Ovary (tissue), 9 donors: ENCODE data around the gene SP3. TPM values are rescaled to one million over a fixed set of nuclear protein-coding genes. Genes with fewer than 3 reads are reported as not detected.

ENCODE experiments used
- DNase-seq, 5 donors: peaks; one replicate each; pipeline ENCODE4 v3.0.0-alpha.2; 2019 to 2020
- H3K27ac ChIP-seq, 2 donors: fragments of 200-600 bp; one replicate each; pipeline versions ENCODE4 v1.5.1 to v1.8.0; 2019 to 2022
- H3K27me3 ChIP-seq: fragments of 200-600 bp; one replicate; pipeline ENCODE4 v1.8.0; 2022
- H3K36me3 ChIP-seq: fragments of 200-600 bp; sonication (generic); one replicate; pipeline ENCODE4 v1.5.1; 2019
- H3K4me1 ChIP-seq: one replicate; pipeline ENCODE4 v1.8.1; 2013; ENCODE audit warnings: mild to moderate bottlenecking, moderate library complexity; ENCODE audit not compliant: insufficient read depth
- H3K4me3 ChIP-seq: fragments of 200-600 bp; sonication (generic); one replicate; pipeline ENCODE4 v1.5.1; 2017
- H3K9me3 ChIP-seq, 2 donors: fragments of 200-600 bp in 1 of 2; sonication (generic) in 1 of 2; one replicate each; pipeline versions ENCODE4 v1.5.1 to v1.8.1; 2013 to 2019; ENCODE audit warnings: mild to moderate bottlenecking in 1 of 2, moderate library complexity in 1 of 2
- EP300 ChIP-seq: sonication (generic); formaldehyde crosslinking; IDR thresholded peaks from one replicate; pipeline ENCODE4 v1.6.1; 2017; ENCODE audit warnings: antibody characterized with exemption
- POLR2A ChIP-seq: fragments of 450-650 bp; IDR thresholded peaks from one replicate; pipeline ENCODE4 v1.6.1; 2017; ENCODE audit warnings: antibody characterized with exemption, mild to moderate bottlenecking, moderate library complexity
- WGBS, 3 donors: extraction: QIAGEN DNeasy Blood & Tissue Kit in 1 of 3; methylation state at CpG; one replicate each; pipeline versions ENCODE4 v1.1.5 to v1.1.7; 2013 to 2017; 5-methylcytosine and 5-hydroxymethylcytosine counted together
- intact Hi-C, 4 donors: fragments of 100-400 bp; cut with DNase I; formaldehyde crosslinking; loops; one replicate each; pipeline versions ENCODE4 v1.11.0 to v1.15.1; 2022 to 2023
- polyA plus RNA-seq, 2 donors: library from polyadenylated mRNA; stranded (reverse); fragments of 200-250 nt in 1 of 2; fragments of 350-450 nt in 1 of 2; fragmentation: Illumina TruSeq in 1 of 2; extraction: RNeasy Lipid Tissue Mini Kit (QIAGEN cat#74804) in 1 of 2; gene quantifications; one replicate each; pipeline ENCODE4 v1.2.3, GENCODE V29; 2013 to 2014
- total RNA-seq, 7 donors: library from RNA; depleted of rRNA in 2 of 7; stranded (reverse); fragments of >200 nt in 2 of 7; fragmentation: NEBNext Ultra II Directional in 3 of 7; extraction: Animal tissue kit (Norgen Biotek cat#: 25700) in 3 of 7; gene quantifications; one replicate each; pipeline versions ENCODE4 v1.1.0 to v1.2.4, GENCODE V29; 2016 to 2023
- donor health status: DM: no; HTN: no; CAD: no; lungs with moderate emphysema.
- donor health status: DM: no; HTN: no; CAD: no.
- donor health status: Bipolar disorder and iron deficiency.
- donor health status: DM: yes; HTN: yes; CAD: no.
- donor health status: DM: no; HTN: no; CAD: no.
- donor health status: DM: yes; HTN: yes; CAD: no.

Gene SP3
- total and polyA plus RNA-seq, 9 donors, result 35.4 to 131 (median 88.3) TPM

- H3K36me3 ChIP-seq, result no peaks in the 10 kb centered on the region
- DNase-seq, result no peak
- TF ChIP-seq EP300 (no peak), POLR2A (no peak)
- 54 to 58% (median 57%) methylated on average over 10 of the region's 10 CpGs for WGBS, 3 donors
- H3K27ac ChIP-seq, result no peak overlapping the region
- H3K4me1 ChIP-seq, result peaks cover 5% of the 10 kb centered on the region
- no peaks in the 10 kb centered on the region for H3K27me3 ChIP-seq
- intact Hi-C loops, result no loop called here
- no peaks in the 10 kb centered on the region for H3K9me3 ChIP-seq
- H3K4me3 ChIP-seq, result no peak overlapping the region
Measured at GRCh38 chr2:173858291-173858731, 106.9 kb downstream of the SP3 start.
